ENCODE measurements around the gene RBM33. TPM values are rescaled to one million over a fixed set of nuclear protein-coding genes. Genes with fewer than 3 reads are reported as not detected.

Gene RBM33
- polyA plus RNA-seq, 3 donors = 15.0 to 27.7 (median 22.2) TPM

DNA sequence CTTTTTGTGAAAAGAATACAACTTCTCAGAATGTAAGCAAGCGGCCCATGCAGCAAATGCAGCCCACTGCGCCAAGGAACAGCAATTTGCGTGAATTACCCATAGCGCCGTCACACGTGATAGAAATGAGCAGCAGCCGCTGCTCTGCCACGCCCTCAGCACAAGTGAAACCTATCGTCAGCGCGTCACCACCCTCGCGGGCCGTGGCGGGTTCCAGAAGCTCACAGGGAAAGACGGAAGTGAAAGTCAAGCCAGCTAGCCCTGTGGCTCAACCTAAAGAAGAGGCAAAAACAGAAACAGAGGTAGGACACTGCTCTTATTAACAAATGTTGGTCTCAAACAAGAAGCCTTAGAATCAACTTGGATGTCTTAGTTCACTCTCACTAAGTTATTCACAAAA lies 97.3 kb downstream of the RBM33 start:
- Mint-ChIP-seq H3K4me3 (no peak overlapping the region), H3K9me3 (no peaks in the 10 kb centered on the region), H3K36me3 (peaks cover 89 to 93% of the 10 kb centered on the region in 2 donors), H3K27me3 (ENCODE audit: low read depth in 3 of 3) (no peaks in the 10 kb centered on the region), H3K4me1 (peaks cover 2% of the 10 kb centered on the region), H3K27ac (peak overlapping the region; percentile 65 to 80 (median 74))
- intact Hi-C loops (cut with micrococcal nuclease) = no loop called here
- TF ChIP-seq, protein P1, sequence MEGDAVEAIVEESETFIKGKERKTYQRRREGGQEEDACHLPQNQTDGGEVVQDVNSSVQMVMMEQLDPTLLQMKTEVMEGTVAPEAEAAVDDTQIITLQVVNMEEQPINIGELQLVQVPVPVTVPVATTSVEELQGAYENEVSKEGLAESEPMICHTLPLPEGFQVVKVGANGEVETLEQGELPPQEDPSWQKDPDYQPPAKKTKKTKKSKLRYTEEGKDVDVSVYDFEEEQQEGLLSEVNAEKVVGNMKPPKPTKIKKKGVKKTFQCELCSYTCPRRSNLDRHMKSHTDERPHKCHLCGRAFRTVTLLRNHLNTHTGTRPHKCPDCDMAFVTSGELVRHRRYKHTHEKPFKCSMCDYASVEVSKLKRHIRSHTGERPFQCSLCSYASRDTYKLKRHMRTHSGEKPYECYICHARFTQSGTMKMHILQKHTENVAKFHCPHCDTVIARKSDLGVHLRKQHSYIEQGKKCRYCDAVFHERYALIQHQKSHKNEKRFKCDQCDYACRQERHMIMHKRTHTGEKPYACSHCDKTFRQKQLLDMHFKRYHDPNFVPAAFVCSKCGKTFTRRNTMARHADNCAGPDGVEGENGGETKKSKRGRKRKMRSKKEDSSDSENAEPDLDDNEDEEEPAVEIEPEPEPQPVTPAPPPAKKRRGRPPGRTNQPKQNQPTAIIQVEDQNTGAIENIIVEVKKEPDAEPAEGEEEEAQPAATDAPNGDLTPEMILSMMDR (IDR thresholded peaks at IDR 0.05) = no peak
- Histone ChIP-seq H4K20me1 (ENCODE audit: insufficient read depth, low read length) (peaks cover 79% of the 10 kb centered on the region), H3K27me3 (ENCODE audit: control insufficient read depth in 2 of 2, insufficient read depth in 2 of 2, low read length in 2 of 2) (no peaks in the 10 kb centered on the region), H3K9me3 (replicated peaks in 1 of 2; ENCODE audit: control insufficient read depth in 1 of 2, insufficient read depth in 1 of 2, low read length in 2 of 2) (no peaks in the 10 kb centered on the region), H3K4me3 (replicated peaks in 1 of 3; ENCODE audit: low read depth in 2 of 3, low read length in 3 of 3) (no peak overlapping the region), H3K36me3 (replicated peaks in 1 of 2; ENCODE audit: control insufficient read depth in 1 of 2, insufficient read depth in 2 of 2, low read length in 2 of 2) (peaks cover 92 to 100% of the 10 kb centered on the region in 2 donors), H2AFZ (ENCODE audit: insufficient read depth, low read depth, low read length, poor library complexity, severe bottlenecking) (no peak overlapping the region), H3K4me2 (replicated peaks; ENCODE audit: extremely low read depth, low read length, poor library complexity, severe bottlenecking) (no peak overlapping the region), H3K27ac (ENCODE audit: low read depth in 1 of 2, low read length in 2 of 2) (peak overlapping the region in 1 of 2 donors; percentile 40), H3K79me2 (ENCODE audit: insufficient read depth, low read length) (peaks cover 33% of the 10 kb centered on the region), H3K4me1 (ENCODE audit: control insufficient read depth in 1 of 2, insufficient read depth in 2 of 2, low read length in 2 of 2) (no peaks in the 10 kb centered on the region), H3K9ac (ENCODE audit: insufficient read depth, low read length, poor library complexity, severe bottlenecking) (no peak overlapping the region)
- 79% methylated on average over 16 of the region's 16 CpGs for WGBS (ENCODE audit: insufficient coverage)
- peak; percentile 53 to 67 (median 57) for DNase-seq

DNA sequence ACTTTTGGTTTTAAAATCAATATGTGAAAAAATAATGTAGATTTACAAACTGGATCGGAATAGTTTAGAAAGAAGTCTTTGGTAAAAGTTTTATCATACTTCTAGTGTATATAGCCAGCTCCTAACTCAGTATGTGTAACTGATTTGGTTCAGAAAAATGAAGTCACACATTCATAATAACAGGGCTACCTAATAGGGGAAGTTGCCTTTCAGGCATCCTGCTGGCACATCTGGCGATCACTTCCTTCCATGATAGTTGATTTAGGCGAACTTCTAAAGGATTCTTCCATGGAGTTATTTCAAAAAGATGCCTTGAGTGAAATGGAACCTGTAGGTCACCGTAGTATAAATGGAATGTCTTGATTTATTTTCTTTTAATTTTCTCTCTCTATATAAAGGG lies 98.7 kb downstream of the RBM33 start:
- H4K20me1 ChIP-seq (ENCODE audit: insufficient read depth, low read length) = peaks cover 79% of the 10 kb centered on the region
- intact Hi-C loops (cut with micrococcal nuclease) = no loop called here
- WGBS (ENCODE audit: insufficient coverage) = no CpG with 5 or more reads among the region's 4 CpGs
- H3K4me3 Mint-ChIP-seq = no peak overlapping the region
- no peak overlapping the region for H2AFZ ChIP-seq (ENCODE audit: insufficient read depth, low read depth, low read length, poor library complexity, severe bottlenecking)
- no peaks in the 10 kb centered on the region for H3K27me3 Mint-ChIP-seq (ENCODE audit: low read depth in 3 of 3)
- peak overlapping the region in 1 of 2 donors; percentile 54 for H3K27ac ChIP-seq (ENCODE audit: low read depth in 1 of 2, low read length in 2 of 2)
- H3K36me3 Mint-ChIP-seq = peaks cover 85 to 92% of the 10 kb centered on the region in 2 donors
- H3K4me1 Mint-ChIP-seq = peaks cover 8% of the 10 kb centered on the region
- peak overlapping the region in 2 of 7 donors; percentile 15 to 70 for H3K27ac Mint-ChIP-seq
- H3K9ac ChIP-seq (ENCODE audit: insufficient read depth, low read length, poor library complexity, severe bottlenecking) = no peak overlapping the region
- DNase-seq = peak; percentile 10 to 26 (median 17)
- H3K9me3 ChIP-seq (replicated peaks in 1 of 2; ENCODE audit: control insufficient read depth in 1 of 2, insufficient read depth in 1 of 2, low read length in 2 of 2) = no peaks in the 10 kb centered on the region
- no peaks in the 10 kb centered on the region for H3K4me1 ChIP-seq (ENCODE audit: control insufficient read depth in 1 of 2, insufficient read depth in 2 of 2, low read length in 2 of 2)
- peaks cover 86 to 100% of the 10 kb centered on the region in 2 donors for H3K36me3 ChIP-seq (replicated peaks in 1 of 2; ENCODE audit: control insufficient read depth in 1 of 2, insufficient read depth in 2 of 2, low read length in 2 of 2)
- H3K27me3 ChIP-seq (ENCODE audit: control insufficient read depth in 2 of 2, insufficient read depth in 2 of 2, low read length in 2 of 2) = no peaks in the 10 kb centered on the region
- TF ChIP-seq, protein P1 (IDR thresholded peaks at IDR 0.05) = no peak
- H3K9me3 Mint-ChIP-seq = no peaks in the 10 kb centered on the region
- H3K79me2 ChIP-seq (ENCODE audit: insufficient read depth, low read length) = peaks cover 46% of the 10 kb centered on the region
- no peak overlapping the region for H3K4me3 ChIP-seq (replicated peaks in 1 of 3; ENCODE audit: low read depth in 2 of 3, low read length in 3 of 3)
- H3K4me2 ChIP-seq (replicated peaks; ENCODE audit: extremely low read depth, low read length, poor library complexity, severe bottlenecking) = no peak overlapping the region
